ENCODE results near the gene PSMD3.

Gene PSMD3

GRCh38 chr17:39960524-39961041, 20.0 kb upstream of the PSMD3 start:
- no peak for DNase-seq (ENCODE audit: low spot score)

- no peak for DNase-seq (ENCODE audit: low spot score)
Observed at GRCh38 chr17:39962642-39963220, 17.9 kb upstream of the PSMD3 start, which contains the start of gene GSDMA. TSS of gene GSDMA (plus strand) at chr17:39963004. CDS start at chr17:39965688, 2,684 bp downstream.

- DNase-seq (ENCODE audit: low spot score) = peak; percentile 59
Observed at GRCh38 chr17:39963829-39964228, 16.8 kb upstream of the PSMD3 start.

- no peak for DNase-seq (ENCODE audit: low spot score)
Observed at GRCh38 chr17:39965017-39965699, 15.4 kb upstream of the PSMD3 start.

- no peak for DNase-seq (ENCODE audit: low spot score)
Observed at GRCh38 chr17:39966771-39967170, 13.8 kb upstream of the PSMD3 start.

- no peak for DNase-seq (ENCODE audit: low spot score)
Observed at GRCh38 chr17:39968761-39969160, 11.8 kb upstream of the PSMD3 start.

- no peak for DNase-seq (ENCODE audit: low spot score)
Observed at GRCh38 chr17:39969375-39969774, 11.2 kb upstream of the PSMD3 start.

- no peak for DNase-seq (ENCODE audit: low spot score)
Observed at GRCh38 chr17:39970157-39970692, 10.4 kb upstream of the PSMD3 start.

- no peak for DNase-seq (ENCODE audit: low spot score)
Observed at GRCh38 chr17:39971076-39971603, 9.5 kb upstream of the PSMD3 start.

GRCh38 chr17:39972271-39972670, 8.3 kb upstream of the PSMD3 start:
- DNase-seq (ENCODE audit: low spot score) = no peak

- no peak for DNase-seq (ENCODE audit: low spot score)
Observed at GRCh38 chr17:39973496-39973895, 7.1 kb upstream of the PSMD3 start.

GRCh38 chr17:39974433-39974832, 6.2 kb upstream of the PSMD3 start:
- no peak for DNase-seq (ENCODE audit: low spot score)

- DNase-seq (ENCODE audit: low spot score) = no peak
Observed at GRCh38 chr17:39975801-39976200, 4.8 kb upstream of the PSMD3 start.

GRCh38 chr17:39979016-39979670, 1.5 kb upstream of the PSMD3 start:
- no peak for DNase-seq (ENCODE audit: low spot score)

GRCh38 chr17:39979893-39980350, 685 bp upstream of the PSMD3 start:
- DNase-seq (ENCODE audit: low spot score) = no peak

- DNase-seq (ENCODE audit: low spot score) = no peak
Observed at GRCh38 chr17:39981207-39981741, 667 bp downstream of the PSMD3 start.

- DNase-seq (ENCODE audit: low spot score) = no peak
Observed at GRCh38 chr17:39981766-39982375, 1.3 kb downstream of the PSMD3 start.

GRCh38 chr17:39988206-39988810, 7.7 kb downstream of the PSMD3 start:
- no peak for DNase-seq (ENCODE audit: low spot score)

GRCh38 chr17:39994448-39994847, 13.8 kb downstream of the PSMD3 start:
- no peak for DNase-seq (ENCODE audit: low spot score)

GRCh38 chr17:39995438-39995837, 14.8 kb downstream of the PSMD3 start:
- DNase-seq (ENCODE audit: low spot score) = no peak

- DNase-seq (ENCODE audit: low spot score) = no peak
Observed at GRCh38 chr17:39996162-39996561, 15.6 kb downstream of the PSMD3 start.
